Mucosa of stomach (tissue), 1 donor: Measurements from ENCODE around the gene TRDMT1.

ENCODE experiments used
- H3K27me3 ChIP-seq: one replicate; pipeline ENCODE4 v1.7.0; 2013; ENCODE audit warnings: mild to moderate bottlenecking, low read length; ENCODE audit not compliant: control insufficient read depth, insufficient read depth
- H3K36me3 ChIP-seq: one replicate; pipeline ENCODE4 v1.7.0; 2013; ENCODE audit warnings: low read length; ENCODE audit not compliant: control insufficient read depth, insufficient read depth
- H3K4me1 ChIP-seq: one replicate; pipeline ENCODE4 v1.7.0; 2013; ENCODE audit warnings: mild to moderate bottlenecking, low read length; ENCODE audit not compliant: control insufficient read depth, insufficient read depth
- H3K4me3 ChIP-seq: one replicate; pipeline ENCODE4 v1.7.0; 2013; ENCODE audit warnings: low read length
- H3K9ac ChIP-seq: one replicate; pipeline ENCODE4 v1.7.0; 2013; ENCODE audit warnings: mild to moderate bottlenecking, low read length, moderate library complexity
- H3K9me3 ChIP-seq: one replicate; pipeline ENCODE4 v1.7.0; 2013; ENCODE audit warnings: mild to moderate bottlenecking, low read length, moderate library complexity; ENCODE audit not compliant: control insufficient read depth
- donor health status: Pancreatic carcinoma.

Gene TRDMT1

GRCh38 chr10:17134737-17135260 is 66.7 kb downstream of the TRDMT1 start:
- no peaks in the 10 kb centered on the region for H3K36me3 ChIP-seq
- no peak overlapping the region for H3K4me3 ChIP-seq
- H3K27me3 ChIP-seq: no peaks in the 10 kb centered on the region
- no peak overlapping the region for H3K9ac ChIP-seq
- no peaks in the 10 kb centered on the region for H3K4me1 ChIP-seq
- no peaks in the 10 kb centered on the region for H3K9me3 ChIP-seq

GRCh38 chr10:17134282-17134681 is 67.2 kb downstream of the TRDMT1 start:
- no peaks in the 10 kb centered on the region for H3K9me3 ChIP-seq
- no peaks in the 10 kb centered on the region for H3K27me3 ChIP-seq
- H3K36me3 ChIP-seq: no peaks in the 10 kb centered on the region
- H3K4me1 ChIP-seq: no peaks in the 10 kb centered on the region
- H3K9ac ChIP-seq: no peak overlapping the region
- H3K4me3 ChIP-seq: no peak overlapping the region

DNA sequence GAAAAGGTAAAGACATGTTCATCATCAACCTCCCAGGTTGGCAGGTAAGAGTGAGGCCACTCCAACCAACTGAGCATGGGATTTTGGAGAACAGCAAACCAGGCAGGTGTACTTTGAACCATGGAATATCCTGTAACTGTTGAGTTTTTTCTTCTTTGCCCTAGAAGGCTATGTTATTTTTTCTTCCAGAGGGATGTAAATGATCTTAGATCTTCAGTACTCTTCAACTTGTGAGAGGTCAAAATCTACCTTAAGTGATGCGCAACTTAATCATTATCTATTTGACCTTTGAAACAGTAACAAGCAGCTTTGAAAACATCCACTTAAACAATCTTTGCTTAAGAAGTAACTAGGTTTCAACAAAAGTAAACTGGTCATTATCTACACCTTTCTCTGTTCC is 71.7 kb downstream of the TRDMT1 start, which contains the start of gene CUBN:
Gene CUBN, minus strand, starts transcription at position 71 of the 400 bp plus-strand sequence. Its CDS starts 46 bp downstream, at position 25.
- Histone ChIP-seq H3K9ac (no peak within 1 kb of the TSS), H3K27me3 (no peaks in the 10 kb centered on the region), H3K9me3 (no peaks in the 10 kb centered on the region)

DNA sequence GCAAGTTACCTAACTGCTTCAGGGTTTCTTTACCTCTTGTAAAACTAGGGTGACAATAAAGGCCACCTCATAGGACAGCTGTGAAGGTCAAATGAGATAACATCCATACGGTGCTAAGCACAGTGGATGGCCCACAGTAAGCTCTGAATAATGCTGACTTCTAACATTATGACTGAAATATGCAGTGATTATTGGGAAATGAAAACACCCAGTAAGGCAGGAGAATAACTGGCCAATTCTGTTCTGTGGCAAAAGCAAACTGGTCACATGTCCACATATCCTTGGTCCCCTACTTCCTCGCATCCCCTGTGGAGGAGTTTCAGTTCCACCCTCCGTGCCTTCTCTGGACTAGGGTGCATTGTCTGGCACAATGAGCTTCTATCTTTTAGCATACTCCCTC is 73.2 kb downstream of the TRDMT1 start:
- Histone ChIP-seq H3K4me1 (no peaks in the 10 kb centered on the region), H3K9ac (no peak overlapping the region), H3K4me3 (no peak overlapping the region)

More for the DNA sequence above, 71.7 kb downstream of the TRDMT1 start, which contains the start of gene CUBN:
- no peak within 1 kb of the TSS for H3K4me3 ChIP-seq
- H3K36me3 ChIP-seq: no peaks in the 10 kb centered on the region
- no peaks in the 10 kb centered on the region for H3K4me1 ChIP-seq

DNA sequence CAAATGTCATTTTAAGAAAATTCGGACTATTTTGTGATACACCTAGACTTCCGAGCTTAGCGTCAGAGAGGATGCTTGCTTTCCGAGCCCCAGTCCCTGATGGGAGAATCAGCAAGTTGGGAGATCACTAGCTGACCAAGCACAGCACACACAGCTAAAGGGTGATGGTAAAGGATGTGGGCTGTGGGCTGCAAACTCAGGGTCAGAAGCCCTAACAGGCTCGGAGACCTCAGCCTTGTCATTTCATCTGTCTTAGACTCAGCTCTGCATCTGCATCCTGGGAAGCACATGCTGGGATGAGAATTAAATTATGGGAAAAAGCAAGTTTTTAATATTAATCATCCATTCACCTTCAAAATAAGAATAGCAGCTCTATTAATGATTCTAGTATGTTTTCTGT is 75.1 kb downstream of the TRDMT1 start:
- Histone ChIP-seq H3K27me3 (no peaks in the 10 kb centered on the region), H3K9me3 (no peaks in the 10 kb centered on the region), H3K36me3 (no peaks in the 10 kb centered on the region), H3K9ac (no peak overlapping the region), H3K4me3 (no peak overlapping the region), H3K4me1 (no peaks in the 10 kb centered on the region)

More for the DNA sequence above, 73.2 kb downstream of the TRDMT1 start:
- no peaks in the 10 kb centered on the region for H3K36me3 ChIP-seq
- H3K9me3 ChIP-seq: no peaks in the 10 kb centered on the region
- H3K27me3 ChIP-seq: no peaks in the 10 kb centered on the region

GRCh38 chr10:17125206-17125893 is 76.1 kb downstream of the TRDMT1 start:
- Histone ChIP-seq H3K36me3 (no peaks in the 10 kb centered on the region), H3K27me3 (no peaks in the 10 kb centered on the region), H3K4me3 (no peak overlapping the region), H3K9me3 (no peaks in the 10 kb centered on the region), H3K4me1 (no peaks in the 10 kb centered on the region), H3K9ac (no peak overlapping the region)

DNA sequence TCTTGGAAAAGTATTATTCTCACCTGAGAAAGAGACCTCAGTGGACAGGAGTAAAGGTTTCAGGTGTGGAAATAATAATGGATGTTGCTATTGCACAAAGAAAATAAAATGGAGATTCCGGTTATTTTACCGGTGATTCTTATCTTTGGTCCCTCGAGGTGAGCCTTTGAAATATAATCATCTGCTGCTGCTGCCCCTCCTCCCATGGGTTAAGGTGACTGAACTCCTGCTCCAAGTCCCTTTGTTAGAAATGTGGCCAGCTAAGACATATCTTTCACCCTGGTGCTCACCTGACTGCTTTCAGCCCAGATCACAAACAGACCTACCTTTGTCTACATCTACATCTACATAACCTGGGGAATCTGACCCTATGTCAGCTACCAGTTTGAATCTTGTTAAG is 77.5 kb downstream of the TRDMT1 start:
- no peak overlapping the region for H3K4me3 ChIP-seq
- no peaks in the 10 kb centered on the region for H3K36me3 ChIP-seq
- H3K4me1 ChIP-seq: no peaks in the 10 kb centered on the region
- H3K9me3 ChIP-seq: no peaks in the 10 kb centered on the region
- H3K9ac ChIP-seq: no peak overlapping the region
- no peaks in the 10 kb centered on the region for H3K27me3 ChIP-seq

- no peaks in the 10 kb centered on the region for H3K36me3 ChIP-seq
- H3K27me3 ChIP-seq: no peaks in the 10 kb centered on the region
- no peak overlapping the region for H3K9ac ChIP-seq
- H3K9me3 ChIP-seq: no peaks in the 10 kb centered on the region
- H3K4me1 ChIP-seq: no peaks in the 10 kb centered on the region
- H3K4me3 ChIP-seq: no peak overlapping the region
These were observed 78.5 kb downstream of the TRDMT1 start for GRCh38 chr10:17122726-17123661.

GRCh38 chr10:17122052-17122451 is 79.4 kb downstream of the TRDMT1 start:
- Histone ChIP-seq H3K4me3 (no peak overlapping the region), H3K9me3 (no peaks in the 10 kb centered on the region), H3K36me3 (no peaks in the 10 kb centered on the region), H3K27me3 (no peaks in the 10 kb centered on the region), H3K4me1 (no peaks in the 10 kb centered on the region), H3K9ac (no peak overlapping the region)

DNA sequence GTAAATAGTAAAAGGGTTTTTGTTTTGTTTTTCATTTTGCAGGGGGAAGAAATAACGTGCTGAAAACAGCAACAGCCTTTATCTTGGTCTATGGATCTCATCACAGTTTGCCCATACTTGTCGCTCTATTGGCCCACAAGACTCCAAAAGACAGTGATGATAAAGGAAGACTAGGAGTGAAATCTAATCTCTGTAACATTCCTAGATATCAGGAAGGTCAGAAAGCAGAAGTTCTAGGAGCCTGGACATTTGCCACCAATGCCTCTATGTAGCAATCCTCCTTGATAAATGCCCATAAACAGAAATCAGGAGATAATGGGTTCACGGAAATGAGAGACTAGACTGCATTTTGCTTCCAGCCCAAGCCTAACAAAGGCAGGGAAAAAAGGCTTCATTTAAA is 80.8 kb downstream of the TRDMT1 start:
- Histone ChIP-seq H3K27me3 (no peaks in the 10 kb centered on the region), H3K9me3 (no peaks in the 10 kb centered on the region), H3K4me3 (no peak overlapping the region), H3K4me1 (no peaks in the 10 kb centered on the region), H3K36me3 (no peaks in the 10 kb centered on the region), H3K9ac (no peak overlapping the region)

GRCh38 chr10:17119845-17120244 is 81.6 kb downstream of the TRDMT1 start:
- Histone ChIP-seq H3K27me3 (no peaks in the 10 kb centered on the region), H3K4me1 (no peaks in the 10 kb centered on the region), H3K4me3 (no peak overlapping the region), H3K36me3 (no peaks in the 10 kb centered on the region), H3K9ac (no peak overlapping the region), H3K9me3 (no peaks in the 10 kb centered on the region)

DNA sequence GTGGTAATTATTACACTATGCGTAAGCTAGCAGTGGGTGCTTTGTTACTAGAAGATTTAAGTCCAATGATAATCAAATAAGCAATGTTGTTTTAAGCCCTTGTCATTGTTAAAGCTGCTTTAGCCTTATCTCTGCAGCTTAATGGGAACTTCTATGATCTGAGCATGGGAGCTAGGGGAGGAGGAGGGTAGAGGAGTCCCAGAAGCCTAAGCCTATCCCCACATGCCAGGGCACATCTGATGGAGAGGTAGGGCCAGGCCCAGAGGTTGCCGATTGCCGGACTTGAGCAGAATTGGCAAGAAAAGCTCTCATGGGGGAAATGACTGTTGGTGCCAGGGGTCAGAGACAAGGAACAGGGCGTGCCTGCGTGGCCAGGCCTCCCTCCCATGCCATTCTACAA is 85.3 kb downstream of the TRDMT1 start:
- no peak overlapping the region for H3K9ac ChIP-seq
- no peaks in the 10 kb centered on the region for H3K27me3 ChIP-seq
- H3K36me3 ChIP-seq: no peaks in the 10 kb centered on the region
- H3K4me1 ChIP-seq: no peaks in the 10 kb centered on the region
- H3K9me3 ChIP-seq: no peaks in the 10 kb centered on the region
- no peak overlapping the region for H3K4me3 ChIP-seq
